NB4 (cell line): Measurements from ENCODE around the gene ABCA4.

Experiments
- DNase-seq: peaks from one replicate; pipeline ENCODE4 v3.0.0; 2010; ENCODE audit warnings: low read depth
- H3K4me3 ChIP-seq: one replicate; pipeline ENCODE4 v1.5.1; 2011; ENCODE audit warnings: mild to moderate bottlenecking, low read depth, low read length, moderate library complexity
- CTCF ChIP-seq: IDR thresholded peaks from one replicate; pipeline ENCODE4 v1.5.1; 2012; ENCODE audit warnings: low read depth, low read length
- MAX ChIP-seq: IDR thresholded peaks from 2 replicates; pipeline ENCODE4 v1.6.1; 2011; ENCODE audit warnings: low read depth, low read length
- MYC ChIP-seq: IDR thresholded peaks from 2 replicates; pipeline ENCODE4 v1.6.1; 2011; ENCODE audit warnings: low read depth, low read length
- POLR2A ChIP-seq: IDR thresholded peaks from 2 replicates; pipeline ENCODE4 v1.6.1; 2011; ENCODE audit warnings: mild to moderate bottlenecking; ENCODE audit not compliant: insufficient read length; ENCODE audit errors: extremely low read depth

ABCA4 gene

GRCh38 chr1:94119796-94120569, 965 bp downstream of the ABCA4 start:
- no peak overlapping the region for H3K4me3 ChIP-seq
- DNase-seq, result peak; percentile 9
- TF ChIP-seq POLR2A (no peak), MAX (no peak), MYC (no peak), CTCF (no peak)

GRCh38 chr1:94119306-94119705, 1.6 kb downstream of the ABCA4 start:
- no peak for TF ChIP-seq CTCF
- TF ChIP-seq MAX, result no peak
- TF ChIP-seq POLR2A, result no peak
- no peak for TF ChIP-seq MYC
- no peak overlapping the region for H3K4me3 ChIP-seq
- no peak for DNase-seq

- no peak overlapping the region for H3K4me3 ChIP-seq
- TF ChIP-seq MYC (no peak), MAX (no peak), POLR2A (no peak), CTCF (no peak)
- DNase-seq, result no peak
Measured at GRCh38 chr1:94118471-94118870, 2.5 kb downstream of the ABCA4 start.

GRCh38 chr1:94118013-94118412, 2.9 kb downstream of the ABCA4 start:
- TF ChIP-seq MAX (no peak), MYC (no peak), CTCF (no peak), POLR2A (no peak)
- no peak overlapping the region for H3K4me3 ChIP-seq
- no peak for DNase-seq

GRCh38 chr1:94117259-94117851, 3.6 kb downstream of the ABCA4 start:
- no peak for DNase-seq
- no peak for TF ChIP-seq CTCF
- no peak for TF ChIP-seq POLR2A
- no peak for TF ChIP-seq MAX
- no peak for TF ChIP-seq MYC
- H3K4me3 ChIP-seq, result no peak overlapping the region
